Upper lobe of right lung (tissue), 1 donor: ENCODE data around the gene ILF3. TPM values are rescaled to one million over a fixed set of nuclear protein-coding genes. Genes with fewer than 3 reads are reported as not detected.

Experiments
- ATAC-seq: fragments of 200-7000 bp; cut with Tn5 transposase; one replicate; pipeline ENCODE4 v1.9.1; 2020; ENCODE audit warnings: mild to moderate bottlenecking, moderate library complexity
- DNase-seq: peaks from one replicate; pipeline ENCODE4 v3.0.0-alpha.2; 2020
- H3K27ac ChIP-seq: fragments of 200-600 bp; one replicate; pipeline ENCODE4 v1.8.0; 2022
- H3K27me3 ChIP-seq: fragments of 200-600 bp; one replicate; pipeline ENCODE4 v1.8.0; 2022; ENCODE audit warnings: mild to moderate bottlenecking
- H3K36me3 ChIP-seq: fragments of 200-600 bp; one replicate; pipeline ENCODE4 v1.8.0; 2022
- H3K4me1 ChIP-seq: fragments of 200-600 bp; one replicate; pipeline ENCODE4 v1.8.0; 2022
- H3K4me3 ChIP-seq: fragments of 200-600 bp; one replicate; pipeline ENCODE4 v1.8.0; 2022; ENCODE audit warnings: mild to moderate bottlenecking
- H3K9me3 ChIP-seq: fragments of 200-600 bp; one replicate; pipeline ENCODE4 v1.8.0; 2022
- intact Hi-C: fragments of 100-400 bp; cut with DNase I; formaldehyde crosslinking; loops from one replicate; pipeline ENCODE4 v1.11.0; 2022
- microRNA-seq: library from miRNA; unstranded; fragments of <30 nt; microRNA quantifications from one replicate; pipeline ENCODE4 v1.2.0, GENCODE V29; 2020; ENCODE audit warnings: borderline microRNAs expressed
- total RNA-seq: library from RNA; stranded (reverse); fragmentation: NEBNext Ultra II Directional; extraction: Animal tissue kit (Norgen Biotek cat#: 25700); gene quantifications from one replicate; pipeline ENCODE4 v1.2.1, GENCODE V29; 2021
- TF ChIP-seq, protein P1 (sequence below): fragments of 200-600 bp; IDR thresholded peaks from one replicate; pipeline ENCODE4 v1.8.0; 2022; ENCODE audit warnings: antibody characterized with exemption
- donor health status: DM: no; HTN: yes; CAD: no; lungs with severe emphysema.

The ILF3 gene
- total RNA-seq, 1 donor from 2014 or later: 182 TPM

DNA sequence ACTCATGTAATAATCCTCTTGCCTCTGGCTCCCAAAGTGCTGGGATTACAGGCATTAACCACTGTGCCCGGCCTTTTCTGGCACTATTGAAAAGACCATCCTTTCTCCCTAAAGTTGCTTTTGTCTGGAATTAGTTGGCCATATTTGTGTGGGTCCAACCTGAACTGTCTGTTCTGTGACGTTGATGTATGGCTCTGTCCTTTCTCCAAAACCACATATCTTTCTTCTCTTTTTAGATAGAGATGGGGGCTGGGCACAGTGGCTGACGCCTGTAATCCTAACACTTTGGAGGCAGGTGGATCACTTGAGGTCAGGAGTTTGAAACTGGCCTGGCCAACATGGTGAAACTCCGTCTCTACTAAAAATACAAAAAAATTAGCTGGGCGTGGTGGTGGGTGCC lies 81.6 kb downstream of the ILF3 start:
- ATAC-seq (no peak), DNase-seq (no peak)
- no peaks in the 10 kb centered on the region for H3K27me3 ChIP-seq
- no peaks in the 10 kb centered on the region for H3K9me3 ChIP-seq
- peaks cover 44% of the 10 kb centered on the region for H3K4me1 ChIP-seq
- no peaks in the 10 kb centered on the region for H3K36me3 ChIP-seq
- TF ChIP-seq, protein P1, sequence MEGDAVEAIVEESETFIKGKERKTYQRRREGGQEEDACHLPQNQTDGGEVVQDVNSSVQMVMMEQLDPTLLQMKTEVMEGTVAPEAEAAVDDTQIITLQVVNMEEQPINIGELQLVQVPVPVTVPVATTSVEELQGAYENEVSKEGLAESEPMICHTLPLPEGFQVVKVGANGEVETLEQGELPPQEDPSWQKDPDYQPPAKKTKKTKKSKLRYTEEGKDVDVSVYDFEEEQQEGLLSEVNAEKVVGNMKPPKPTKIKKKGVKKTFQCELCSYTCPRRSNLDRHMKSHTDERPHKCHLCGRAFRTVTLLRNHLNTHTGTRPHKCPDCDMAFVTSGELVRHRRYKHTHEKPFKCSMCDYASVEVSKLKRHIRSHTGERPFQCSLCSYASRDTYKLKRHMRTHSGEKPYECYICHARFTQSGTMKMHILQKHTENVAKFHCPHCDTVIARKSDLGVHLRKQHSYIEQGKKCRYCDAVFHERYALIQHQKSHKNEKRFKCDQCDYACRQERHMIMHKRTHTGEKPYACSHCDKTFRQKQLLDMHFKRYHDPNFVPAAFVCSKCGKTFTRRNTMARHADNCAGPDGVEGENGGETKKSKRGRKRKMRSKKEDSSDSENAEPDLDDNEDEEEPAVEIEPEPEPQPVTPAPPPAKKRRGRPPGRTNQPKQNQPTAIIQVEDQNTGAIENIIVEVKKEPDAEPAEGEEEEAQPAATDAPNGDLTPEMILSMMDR: no peak
- intact Hi-C loops: no loop called here
- no peak overlapping the region for H3K4me3 ChIP-seq
- no peak overlapping the region for H3K27ac ChIP-seq

DNA sequence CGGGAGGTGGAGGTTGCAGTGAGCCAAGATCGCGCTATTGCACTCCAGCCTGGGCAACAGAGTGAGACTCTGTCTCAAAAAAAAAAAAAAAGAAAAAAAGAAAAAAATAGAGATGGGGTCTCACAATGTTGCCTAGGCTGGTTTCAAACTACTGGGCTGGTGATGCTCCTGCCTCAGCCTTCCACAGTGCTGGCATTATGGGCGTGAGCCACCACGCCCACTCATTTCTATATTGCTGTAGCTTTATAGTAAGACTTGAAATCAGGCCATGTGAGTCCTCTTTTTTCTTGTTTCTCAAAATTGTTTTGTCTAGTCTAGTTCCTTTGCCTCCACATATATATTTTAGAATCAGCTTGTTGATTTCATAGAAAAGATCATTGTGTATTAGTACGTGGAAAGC lies 82.0 kb downstream of the ILF3 start:
- TF ChIP-seq, protein P1: no peak
- ATAC-seq (no peak), DNase-seq (no peak)
- no peaks in the 10 kb centered on the region for H3K36me3 ChIP-seq
- peaks cover 39% of the 10 kb centered on the region for H3K4me1 ChIP-seq
- no peaks in the 10 kb centered on the region for H3K27me3 ChIP-seq
- no peaks in the 10 kb centered on the region for H3K9me3 ChIP-seq
- peak overlapping the region; percentile 12 for H3K27ac ChIP-seq
- H3K4me3 ChIP-seq: no peak overlapping the region
- intact Hi-C loops: no loop called here

DNA sequence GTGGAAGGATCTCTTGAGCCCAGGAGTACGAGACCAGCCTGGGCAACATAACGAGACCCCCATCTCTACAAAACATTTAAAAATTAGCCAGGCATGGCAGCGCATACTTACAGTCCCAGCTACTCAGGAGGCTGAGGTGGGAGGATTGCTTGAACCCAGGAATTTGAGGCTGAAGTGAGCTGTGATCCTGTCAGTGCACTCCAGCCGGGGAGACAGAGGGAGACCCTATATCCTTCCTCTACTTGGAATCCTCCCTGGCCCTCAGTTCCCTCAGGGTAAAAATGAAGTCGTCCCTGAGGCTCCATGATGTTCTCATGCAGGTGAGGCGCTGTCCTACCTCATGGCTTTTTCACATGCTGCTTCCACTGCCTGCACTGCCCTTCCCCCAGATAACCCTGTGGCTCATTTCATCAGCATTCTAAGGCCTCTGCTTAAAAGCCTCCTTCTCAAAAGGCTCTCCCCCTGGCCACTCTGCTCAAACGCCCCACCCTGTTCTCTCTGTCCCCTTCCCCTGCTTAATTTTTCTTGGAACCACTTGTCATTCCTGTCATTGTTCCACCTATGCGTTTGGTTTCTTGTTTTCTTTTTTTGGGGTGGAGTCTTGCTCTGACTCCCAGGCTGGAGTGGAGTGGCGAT lies 82.9 kb downstream of the ILF3 start:
- Histone ChIP-seq H3K4me1 (peaks cover 39% of the 10 kb centered on the region), H3K9me3 (no peaks in the 10 kb centered on the region), H3K4me3 (no peak overlapping the region), H3K36me3 (no peaks in the 10 kb centered on the region), H3K27ac (peak overlapping the region; percentile 74), H3K27me3 (no peaks in the 10 kb centered on the region)
- intact Hi-C loops: no loop called here
- DNase-seq (no peak), ATAC-seq (peak; percentile 93)
- TF ChIP-seq, protein P1: no peak

DNA sequence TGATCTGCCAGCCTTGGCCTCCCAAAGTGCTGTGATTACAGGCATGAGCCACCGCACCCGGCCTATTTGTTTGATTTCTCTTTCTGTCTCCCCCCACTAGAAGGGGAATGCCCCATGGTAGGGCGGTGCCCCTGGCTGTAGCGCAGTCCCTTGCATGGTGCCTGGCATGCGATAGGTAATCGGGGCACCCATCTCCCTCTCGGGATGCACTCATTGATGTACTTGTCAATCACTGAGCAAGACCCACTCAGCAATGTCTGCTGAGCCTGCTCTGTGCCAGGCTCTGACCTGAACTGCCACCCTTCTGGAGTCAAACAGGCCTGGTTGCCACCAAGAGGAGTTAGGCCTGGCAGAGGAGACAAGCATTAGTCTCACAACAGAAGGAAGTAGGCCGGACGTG lies 83.6 kb downstream of the ILF3 start:
- no peak for DNase-seq
- Histone ChIP-seq H3K27ac (peak overlapping the region; percentile 74), H3K9me3 (no peaks in the 10 kb centered on the region), H3K36me3 (no peaks in the 10 kb centered on the region), H3K4me3 (no peak overlapping the region), H3K4me1 (peaks cover 45% of the 10 kb centered on the region), H3K27me3 (no peaks in the 10 kb centered on the region)
- TF ChIP-seq, protein P1: no peak
- ATAC-seq: peak; percentile 2
- intact Hi-C loops: no loop called here

DNA sequence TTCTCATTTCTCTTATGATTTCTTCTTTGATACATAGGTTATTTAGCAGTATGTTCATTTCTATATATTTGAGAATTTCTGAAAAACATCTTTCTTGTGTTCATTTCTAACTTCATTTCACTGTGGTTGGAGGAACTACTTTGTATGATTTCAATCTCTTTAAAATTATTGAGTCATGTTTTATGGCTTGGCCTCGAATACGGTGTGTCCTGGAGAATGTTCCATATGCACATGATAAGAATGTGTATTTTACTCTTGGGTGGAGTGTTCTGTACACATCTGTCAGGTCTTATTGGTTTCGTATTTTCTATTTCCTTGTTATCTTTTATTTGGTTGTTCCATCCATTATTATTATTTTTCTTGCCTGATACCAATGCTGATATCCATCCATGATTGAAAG lies 86.7 kb downstream of the ILF3 start:
- Histone ChIP-seq H3K4me1 (peaks cover 59% of the 10 kb centered on the region), H3K27me3 (no peaks in the 10 kb centered on the region), H3K9me3 (no peaks in the 10 kb centered on the region), H3K36me3 (no peaks in the 10 kb centered on the region), H3K4me3 (no peak overlapping the region), H3K27ac (peak overlapping the region; percentile 67)
- ATAC-seq: peak; percentile 46
- TF ChIP-seq, protein P1: no peak
- DNase-seq: no peak
- intact Hi-C loops: no loop called here

Small RNA genes within 50 kb of the gene (microRNA-seq; reads per million reads assigned to microRNA genes)
- not detected for gene MIR638

Other genes starting within 250 kb of the ILF3 start
- gene PDE4A, start 233.8 kb upstream of the ILF3 start, total RNA-seq: 35.5 TPM
- gene KEAP1, start 151.0 kb upstream of the ILF3 start, total RNA-seq: 69.1 TPM
- 2.1 TPM for gene S1PR5, start 136.9 kb upstream of the ILF3 start, total RNA-seq
- gene ATG4D, start 110.4 kb upstream of the ILF3 start, total RNA-seq: 21.0 TPM
- gene KRI1, start 88.3 kb upstream of the ILF3 start, total RNA-seq: 19.6 TPM
- gene CDKN2D, start 85.4 kb upstream of the ILF3 start, total RNA-seq: 10.5 TPM
- gene AP1M2, start 67.0 kb upstream of the ILF3 start, total RNA-seq: 37.8 TPM
- gene SLC44A2, start 28.8 kb upstream of the ILF3 start, total RNA-seq: 293 TPM
- gene QTRT1, start 47.1 kb downstream of the ILF3 start, total RNA-seq: 30.3 TPM
- 280 TPM for gene DNM2, start 63.7 kb downstream of the ILF3 start, total RNA-seq
- gene TMED1, start 181.9 kb downstream of the ILF3 start, total RNA-seq: 25.3 TPM
- 7.4 TPM for gene C19orf38, start 194.1 kb downstream of the ILF3 start, total RNA-seq
- gene CARM1, start 217.2 kb downstream of the ILF3 start, total RNA-seq: 25.5 TPM